Measurements from ENCODE around the gene PSME1. TPM values are rescaled to one million over a fixed set of nuclear protein-coding genes. Genes with fewer than 3 reads are reported as not detected.

PSME1 gene
- total and polyA plus RNA-seq, 2 of the 13 experiments (the other 11 are each of a cell fraction or from before 2014, with no cell fraction given), result 159 to 608 TPM

DNA sequence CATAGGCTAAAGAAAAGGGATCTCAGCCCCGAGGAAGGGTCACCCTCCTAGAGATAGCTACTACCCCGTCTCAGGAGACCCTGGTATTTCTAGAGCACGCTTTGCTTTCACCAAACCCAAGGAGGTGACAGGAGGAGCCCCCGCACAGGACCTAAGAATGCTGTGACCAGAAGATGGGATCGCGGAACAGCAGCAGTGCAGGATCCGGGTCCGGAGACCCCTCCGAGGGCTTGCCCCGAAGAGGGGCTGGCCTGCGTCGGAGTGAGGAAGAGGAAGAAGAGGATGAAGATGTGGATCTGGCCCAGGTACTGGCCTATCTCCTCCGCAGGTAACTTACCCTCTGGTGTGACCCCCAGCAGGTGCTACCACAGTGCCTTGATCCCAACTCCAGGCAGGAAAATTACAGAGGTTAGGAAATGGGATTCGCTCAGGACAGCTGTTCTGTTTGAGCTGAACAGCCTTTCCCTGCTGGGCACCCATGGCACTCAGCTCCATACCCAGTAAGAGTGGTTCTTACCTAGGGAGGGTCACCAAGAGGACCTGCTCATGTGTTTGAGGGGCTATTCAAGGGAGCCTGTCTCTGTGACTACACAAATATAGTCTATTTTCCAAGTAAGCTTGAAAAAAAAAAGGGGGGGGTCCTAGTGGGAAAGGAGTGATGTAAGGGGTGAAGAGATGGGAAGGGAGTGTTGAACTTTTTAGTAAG lies 20.4 kb upstream of the PSME1 start (continued):
- TF ChIP-seq ZBTB40 (IDR thresholded peaks at IDR 0.05) (no peak), ZBTB40 (CRISPR knock-in tag; IDR thresholded peaks at IDR 0.05) (no peak; the same call in 1 of the 2 replicates), POLR2G (IDR thresholded peaks at IDR 0.05; ENCODE audit: low read depth, low read length) (no peak), TRIM22 (IDR thresholded peaks at IDR 0.05) (no peak), ZNF7 (CRISPR knock-in tag; IDR thresholded peaks at IDR 0.05) (no peak), SALL2 (CRISPR knock-in tag; IDR thresholded peaks at IDR 0.05) (no peak), ZNF609 (CRISPR knock-in tag; IDR thresholded peaks at IDR 0.05; ENCODE audit: borderline replicate concordance) (no peak), MBNL3 (CRISPR knock-in tag; conservative IDR thresholded peaks at IDR 0.05) (peak; percentile 87; the same call in 1 of the 2 replicates), USF2 (IDR thresholded peaks at IDR 0.05; ENCODE audit: low read depth, low read length) (no peak), USF2 (CRISPR knock-in tag; IDR thresholded peaks at IDR 0.05; ENCODE audit: borderline replicate concordance) (no peak), ELF1 (CRISPR knock-in tag; IDR thresholded peaks at IDR 0.05) (no peak)

Data from HepG2 (cell line).